Gastrocnemius medialis (tissue), 4 donors: ENCODE data around the gene ITPKC. TPM values are rescaled to one million over a fixed set of nuclear protein-coding genes. Genes with fewer than 3 reads are reported as not detected.

Source experiments
- ATAC-seq, 2 donors: fragments of 150-250 bp; one replicate each; pipeline ENCODE4 v1.9.1; 2016
- DNase-seq, 2 donors: peaks; one replicate each; pipeline ENCODE4 v3.0.0-alpha.2; 2019
- H3K27ac ChIP-seq, 4 donors: fragments of 200-600 bp; sonication (generic); 1 replicate in 1 of 4; 2 replicates in 3 of 4; pipeline ENCODE4 v1.5.1; 2016 to 2018; ENCODE audit warnings: mild to moderate bottlenecking in 2 of 4, moderate library complexity in 1 of 4
- H3K27me3 ChIP-seq, 3 donors: fragments of 200-600 bp; sonication (generic) in 2 of 3; 1 replicate in 1 of 3; 2 replicates in 2 of 3; pipeline versions ENCODE4 v1.5.1 to v1.6.0; 2016 to 2019; ENCODE audit warnings: mild to moderate bottlenecking in 1 of 3, moderate library complexity in 1 of 3
- H3K36me3 ChIP-seq, 2 donors: fragments of 200-600 bp; sonication (generic) in 1 of 2; one replicate each; pipeline ENCODE4 v1.5.1; 2017 to 2018
- H3K4me1 ChIP-seq, 2 donors: fragments of 200-600 bp; sonication (generic) in 1 of 2; one replicate each; pipeline ENCODE4 v1.5.1; 2016 to 2017; ENCODE audit warnings: mild to moderate bottlenecking in 2 of 2
- H3K4me3 ChIP-seq, 4 donors: fragments of 200-600 bp; sonication (generic) in 3 of 4; 1 replicate in 1 of 4; 2 replicates in 3 of 4; pipeline ENCODE4 v1.5.1; 2016 to 2019; ENCODE audit warnings: mild to moderate bottlenecking in 2 of 4
- H3K9me3 ChIP-seq, 3 donors: fragments of 200-600 bp; sonication (generic) in 2 of 3; 1 replicate in 1 of 3; 2 replicates in 2 of 3; pipeline ENCODE4 v1.5.1; 2016 to 2019
- POLR2A ChIP-seq, 2 donors: fragments of 450-650 bp; IDR thresholded peaks; one replicate each; pipeline ENCODE4 v1.6.1; 2017; ENCODE audit warnings: antibody characterized with exemption in 2 of 2, mild to moderate bottlenecking in 2 of 2, moderate library complexity in 2 of 2
- in situ Hi-C, 4 donors: fragments of 200-750 bp; cut with MboI; loops; one replicate each; pipeline versions ENCODE4 v1.15.0 to v1.8.0; 2017; ENCODE audit warnings: low sequenced_read_pairs in 4 of 4
- intact Hi-C: fragments of 100-400 bp; cut with DNase I; formaldehyde crosslinking; loops from one replicate; pipeline ENCODE4 v1.15.1; 2023; ENCODE audit warnings: low total_unique reads
- total RNA-seq, 4 donors: library from RNA; depleted of rRNA; stranded (reverse); fragments of >200 nt; gene quantifications; one replicate each; pipeline versions ENCODE4 v1.1.0 to v1.2.3, GENCODE V29; 2016
- TF ChIP-seq, protein P1 (sequence below), 5 experiments: fragments of 450-650 bp in 3 of 5; fragments of 200-600 bp in 2 of 5; sonication (generic) in 2 of 5; IDR thresholded peaks in 4 of 5; conservative IDR thresholded peaks in 1 of 5; 1 replicate in 4 of 5; 2 replicates in 1 of 5; pipeline ENCODE4 v1.5.1; 2016 to 2019; ENCODE audit warnings: antibody characterized with exemption in 5 of 5, mild to moderate bottlenecking in 3 of 5, moderate library complexity in 3 of 5

The ITPKC gene
- total RNA-seq, 4 donors from 2014 or later = 14.9 to 34.5 (median 21.8) TPM

DNA sequence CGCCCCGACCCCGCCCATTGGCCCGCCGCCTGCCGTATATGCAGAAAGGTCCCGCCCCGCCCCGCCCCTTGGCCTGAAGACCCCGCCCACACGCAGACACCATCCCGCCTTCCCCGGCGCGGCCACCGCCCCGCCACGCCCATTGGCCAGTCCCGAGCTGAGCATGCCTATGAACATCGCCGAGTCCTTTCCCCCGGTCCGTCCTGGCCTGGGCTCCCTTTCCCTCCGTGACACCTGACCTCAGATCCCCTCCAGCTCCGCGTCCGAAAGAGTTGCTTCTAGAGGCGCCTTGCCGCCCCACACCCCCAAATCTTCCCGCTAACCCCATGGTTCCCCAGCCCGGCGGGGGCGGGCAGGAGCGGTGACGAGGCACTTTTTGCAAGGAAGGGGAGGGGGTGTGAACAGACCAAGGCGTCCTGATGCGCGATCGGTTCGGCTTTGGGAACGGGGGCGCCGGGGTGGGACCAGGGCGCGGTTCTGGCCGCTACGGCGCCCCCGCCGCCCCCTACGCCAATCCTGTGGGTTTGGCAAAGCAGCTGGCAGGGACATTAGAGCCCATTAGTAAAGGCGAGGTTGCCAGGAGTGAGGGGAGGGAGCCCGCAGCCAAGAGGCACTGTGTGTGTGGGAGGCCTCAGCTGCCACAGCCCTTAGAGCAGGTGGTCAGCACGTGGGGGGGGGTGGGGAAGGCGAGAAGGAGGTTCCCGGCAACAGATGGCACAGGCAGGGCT, 26.1 kb upstream of the ITPKC start:
- DNase-seq (peak; percentile 92 to 94), ATAC-seq (peak; percentile 87 to 90)
- H3K4me3 ChIP-seq = peak overlapping the region; percentile 66 to 92 (median 76)
- no peaks in the 10 kb centered on the region for H3K27me3 ChIP-seq
- peaks cover 9 to 22% of the 10 kb centered on the region in 2 donors for H3K4me1 ChIP-seq
- TF ChIP-seq, protein P1, sequence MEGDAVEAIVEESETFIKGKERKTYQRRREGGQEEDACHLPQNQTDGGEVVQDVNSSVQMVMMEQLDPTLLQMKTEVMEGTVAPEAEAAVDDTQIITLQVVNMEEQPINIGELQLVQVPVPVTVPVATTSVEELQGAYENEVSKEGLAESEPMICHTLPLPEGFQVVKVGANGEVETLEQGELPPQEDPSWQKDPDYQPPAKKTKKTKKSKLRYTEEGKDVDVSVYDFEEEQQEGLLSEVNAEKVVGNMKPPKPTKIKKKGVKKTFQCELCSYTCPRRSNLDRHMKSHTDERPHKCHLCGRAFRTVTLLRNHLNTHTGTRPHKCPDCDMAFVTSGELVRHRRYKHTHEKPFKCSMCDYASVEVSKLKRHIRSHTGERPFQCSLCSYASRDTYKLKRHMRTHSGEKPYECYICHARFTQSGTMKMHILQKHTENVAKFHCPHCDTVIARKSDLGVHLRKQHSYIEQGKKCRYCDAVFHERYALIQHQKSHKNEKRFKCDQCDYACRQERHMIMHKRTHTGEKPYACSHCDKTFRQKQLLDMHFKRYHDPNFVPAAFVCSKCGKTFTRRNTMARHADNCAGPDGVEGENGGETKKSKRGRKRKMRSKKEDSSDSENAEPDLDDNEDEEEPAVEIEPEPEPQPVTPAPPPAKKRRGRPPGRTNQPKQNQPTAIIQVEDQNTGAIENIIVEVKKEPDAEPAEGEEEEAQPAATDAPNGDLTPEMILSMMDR (IDR thresholded peaks at IDR 0.05 in 4 of 5, conservative IDR thresholded peaks at IDR 0.05 in 1 of 5) = no peak
- TF ChIP-seq POLR2A (IDR thresholded peaks at IDR 0.05) = peak; percentile 49 to 53
- in situ Hi-C loops (no loop called here), intact Hi-C loops (loop anchor here (1.0 to 2.0 kb wide), 2 partner anchors 24 to 60 kb away; partner anchors contain the start of genes ACTMAP and SNRPA)
- H3K27ac ChIP-seq = peak overlapping the region; percentile 90 to 98 (median 96)
- H3K9me3 ChIP-seq = no peaks in the 10 kb centered on the region
- peaks cover 0 to under 1% of the 10 kb centered on the region in 2 donors for H3K36me3 ChIP-seq

DNA sequence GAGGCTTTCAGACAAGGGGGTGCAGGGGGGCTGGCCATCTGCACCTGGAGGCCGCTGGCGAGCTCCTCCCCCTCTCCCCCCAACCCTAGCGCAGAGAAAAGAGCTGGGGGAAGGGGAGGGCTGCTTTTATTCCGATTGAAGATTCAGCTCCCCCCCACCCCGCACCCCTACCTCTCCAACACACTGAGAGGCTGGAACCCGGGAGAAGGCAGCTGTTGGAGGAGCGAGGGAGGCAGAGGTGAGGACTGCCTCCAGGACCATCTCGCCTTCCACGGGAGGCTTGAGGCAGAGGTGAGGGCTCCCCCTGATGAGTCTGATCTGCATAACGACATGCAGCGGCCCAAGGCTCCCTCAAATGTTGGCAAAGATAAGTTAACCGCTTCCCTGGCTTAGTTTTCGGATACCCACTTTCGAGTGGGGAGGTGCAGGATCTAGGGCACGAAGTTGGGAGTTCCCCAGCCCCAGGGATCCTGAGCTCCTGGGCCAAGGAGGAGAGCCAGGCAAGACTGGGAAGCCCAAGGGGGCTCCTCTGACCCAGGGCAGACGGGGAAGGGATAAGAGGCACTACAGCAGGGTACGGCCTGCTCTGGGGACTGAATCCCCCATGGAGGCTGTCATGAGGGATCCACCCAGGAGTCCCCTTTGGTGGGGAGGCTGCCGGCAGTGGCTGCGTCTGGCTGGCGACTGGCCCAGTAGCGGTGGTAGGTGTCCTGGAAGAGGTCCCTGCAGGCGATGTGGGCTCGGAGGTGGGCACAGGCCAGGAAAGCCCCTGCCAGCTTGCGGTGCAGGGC, 25.3 kb upstream of the ITPKC start:
- Histone ChIP-seq H3K36me3 (no peaks in the 10 kb centered on the region), H3K4me1 (peaks cover 9 to 22% of the 10 kb centered on the region in 2 donors), H3K4me3 (peak overlapping the region in 3 of 4 donors; percentile 66 to 92 (median 80)), H3K27me3 (no peaks in the 10 kb centered on the region), H3K27ac (peak overlapping the region; percentile 90 to 98 (median 96)), H3K9me3 (no peaks in the 10 kb centered on the region)
- DNase-seq = no peak
- TF ChIP-seq, protein P1 (IDR thresholded peaks at IDR 0.05 in 4 of 5, conservative IDR thresholded peaks at IDR 0.05 in 1 of 5) = no peak
- TF ChIP-seq POLR2A (IDR thresholded peaks at IDR 0.05) = no peak
- in situ Hi-C loops (no loop called here), intact Hi-C loops (loop anchor here (2.0 kb wide), 1 partner anchor 59 kb away; the partner anchor contains the start of genes ACTMAP and SNRPA)
- ATAC-seq = peak in 1 of 2 donors; percentile 2

DNA sequence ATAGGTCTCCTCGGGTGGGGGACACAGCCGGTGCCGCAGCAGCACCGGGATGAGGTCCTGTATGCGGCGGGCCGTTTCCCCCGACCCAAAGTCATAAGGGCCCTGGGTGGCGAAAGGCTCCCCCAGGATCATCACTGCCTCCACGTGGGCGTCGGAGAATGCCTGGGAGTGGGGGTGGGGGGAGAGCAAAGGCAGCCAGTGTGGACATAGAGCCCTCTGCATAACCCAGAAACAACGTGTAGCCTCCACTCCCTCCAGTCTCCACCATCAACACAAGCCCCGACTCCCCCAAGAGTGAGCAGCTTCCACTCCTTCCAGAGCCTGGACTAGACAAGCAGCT, 24.7 kb upstream of the ITPKC start:
- intact Hi-C loops (no loop called here), in situ Hi-C loops (no loop called here)
- Histone ChIP-seq H3K36me3 (no peaks in the 10 kb centered on the region), H3K27me3 (no peaks in the 10 kb centered on the region), H3K4me1 (peaks cover 9 to 22% of the 10 kb centered on the region in 2 donors), H3K27ac (peak overlapping the region; percentile 90 to 98 (median 96)), H3K9me3 (no peaks in the 10 kb centered on the region), H3K4me3 (no peak overlapping the region)
- TF ChIP-seq, protein P1 (IDR thresholded peaks at IDR 0.05 in 4 of 5, conservative IDR thresholded peaks at IDR 0.05 in 1 of 5) = no peak
- no peak for TF ChIP-seq POLR2A (IDR thresholded peaks at IDR 0.05)
- ATAC-seq = no peak
- no peak for DNase-seq

GRCh38 chr19:40693150-40693788, 23.6 kb upstream of the ITPKC start:
- intact Hi-C loops (no loop called here), in situ Hi-C loops (no loop called here)
- Histone ChIP-seq H3K9me3 (no peaks in the 10 kb centered on the region), H3K4me3 (no peak overlapping the region), H3K36me3 (no peaks in the 10 kb centered on the region), H3K27ac (peak overlapping the region in 2 of 4 donors; percentile 33 to 97), H3K27me3 (no peaks in the 10 kb centered on the region), H3K4me1 (peaks cover 9 to 22% of the 10 kb centered on the region in 2 donors)
- TF ChIP-seq POLR2A (IDR thresholded peaks at IDR 0.05) = no peak
- TF ChIP-seq, protein P1 (IDR thresholded peaks at IDR 0.05 in 4 of 5, conservative IDR thresholded peaks at IDR 0.05 in 1 of 5) = peak in 1 of 5 experiments; percentile 8
- ATAC-seq (no peak), DNase-seq (no peak)
